Naive thymus-derived CD4-positive, alpha-beta T cell (primary cell): Measurements from ENCODE around the gene IL1RN. TPM values are rescaled to one million over a fixed set of nuclear protein-coding genes. Genes with fewer than 3 reads are reported as not detected.
A peak's percentile ranks its signal among the peaks of the same experiment; 100 is the strongest.

Experiments used
- ATAC-seq: fragments of 150-1000 bp; cut with Tn5 transposase; 2 replicates; pipeline ENCODE4 v1.10.0; 2021; ENCODE audit warnings: mild to moderate bottlenecking, moderate library complexity
- CTCF ChIA-PET: fragments of 350-600 bp; sonication (Branson Sonifier 250); formaldehyde crosslinking; loops from one replicate; lab custom pipeline; 2021; ENCODE audit warnings: antibody characterized with exemption; lab: Charles Lee
- POLR2A ChIA-PET: fragments of 350-600 bp; sonication (Branson Sonifier 250); formaldehyde crosslinking; loops from one replicate; lab custom pipeline; 2021; ENCODE audit warnings: antibody characterized with exemption, inconsistent platforms; lab: Charles Lee
- DNase-seq, 9 donors: peaks; one replicate each; pipeline versions ENCODE4 v3.0.0 to v3.0.0-alpha.2; 2020 to 2022; ENCODE audit warnings: mixed read lengths in 1 of 9
- H3K27ac ChIP-seq: one replicate; pipeline ENCODE4 v1.7.0; 2013; ENCODE audit warnings: mild to moderate bottlenecking, low read depth, low read length, moderate library complexity
- H3K27me3 ChIP-seq, 2 donors: one replicate each; pipeline ENCODE4 v1.7.0; 2013; ENCODE audit warnings: low read length in 2 of 2, mild to moderate bottlenecking in 2 of 2, moderate library complexity in 2 of 2; ENCODE audit not compliant: control insufficient read depth in 2 of 2, insufficient read depth in 2 of 2
- H3K36me3 ChIP-seq, 3 experiments: 1 replicate in 2 of 3; 2 replicates in 1 of 3; pipeline ENCODE4 v1.7.0; 2013; ENCODE audit warnings: low read length in 3 of 3, mild to moderate bottlenecking in 3 of 3, moderate library complexity in 1 of 3; ENCODE audit not compliant: insufficient read depth in 3 of 3, control insufficient read depth in 2 of 3
- H3K4me1 ChIP-seq, 2 donors: one replicate each; pipeline ENCODE4 v1.7.0; 2013; ENCODE audit warnings: low read length in 2 of 2, mild to moderate bottlenecking in 2 of 2, moderate library complexity in 1 of 2; ENCODE audit not compliant: control insufficient read depth in 2 of 2, insufficient read depth in 2 of 2
- H3K4me3 ChIP-seq: 2 replicates; pipeline ENCODE4 v1.7.0; 2013; ENCODE audit warnings: mild to moderate bottlenecking, low read length
- H3K9me3 ChIP-seq, 3 experiments: 1 replicate in 2 of 3; 2 replicates in 1 of 3; pipeline ENCODE4 v1.7.0; 2013; ENCODE audit warnings: low read length in 3 of 3; ENCODE audit not compliant: control insufficient read depth in 2 of 3
- H3K27ac Mint-ChIP-seq, 9 donors: one replicate each; pipeline ENCODE4 v1.8.0; 2020 to 2022; ENCODE audit warnings: mixed read lengths in 9 of 9, mild to moderate bottlenecking in 8 of 9, moderate library complexity in 5 of 9, inconsistent platforms in 2 of 9
- H3K27me3 Mint-ChIP-seq, 5 donors: one replicate each; pipeline ENCODE4 v1.8.0; 2021 to 2022; ENCODE audit warnings: mixed read lengths in 5 of 5, mild to moderate bottlenecking in 1 of 5
- H3K36me3 Mint-ChIP-seq, 5 donors: one replicate each; pipeline ENCODE4 v1.8.0; 2020 to 2022; ENCODE audit warnings: mixed read lengths in 5 of 5, mild to moderate bottlenecking in 3 of 5, inconsistent platforms in 1 of 5
- H3K4me1 Mint-ChIP-seq, 7 donors: one replicate each; pipeline ENCODE4 v1.8.0; 2020 to 2022; ENCODE audit warnings: mixed read lengths in 7 of 7, mild to moderate bottlenecking in 3 of 7, inconsistent platforms in 1 of 7
- H3K4me3 Mint-ChIP-seq, 10 donors: one replicate each; pipeline ENCODE4 v1.8.0; 2020 to 2022; ENCODE audit warnings: mild to moderate bottlenecking in 10 of 10, mixed read lengths in 10 of 10, moderate library complexity in 6 of 10, inconsistent platforms in 2 of 10
- H3K9me3 Mint-ChIP-seq, 11 donors: one replicate each; pipeline ENCODE4 v1.8.0; 2020 to 2022; ENCODE audit warnings: mixed read lengths in 11 of 11, mild to moderate bottlenecking in 4 of 11, inconsistent platforms in 1 of 11, moderate library complexity in 1 of 11
- intact Hi-C, 2 donors: fragments of 100-400 bp; cut with micrococcal nuclease; formaldehyde crosslinking; loops; one replicate each; pipeline ENCODE4 v1.15.1; 2023
- polyA plus RNA-seq, 2 donors: library from polyadenylated mRNA; unstranded; fragments of 300-500 nt; fragmentation: Illumina TruSeq; gene quantifications; one replicate each; pipeline ENCODE4 v1.2.3, GENCODE V29; 2021
- total RNA-seq, 6 experiments: library from RNA in 5 of 6; stranded (reverse) in 5 of 6; gene quantifications; 1 replicate in 5 of 6; 2 replicates in 1 of 6; pipeline ENCODE4 v1.2.3 and lab custom pipeline; 2021 to 2026

The IL1RN gene
- total and polyA plus RNA-seq, 7 experiments from 2014 or later = 1.7 to 14.3 (median 2.3) TPM; not detected in 2

- Mint-ChIP-seq H3K36me3 (peaks cover 0 to 2% (median 0%) of the 10 kb centered on the region in 5 donors), H3K4me1 (peaks cover 0 to 20% (median 6%) of the 10 kb centered on the region in 7 donors), H3K27me3 (peaks cover 0 to 13% (median 0%) of the 10 kb centered on the region in 5 donors), H3K27ac (peak overlapping the region in 3 of 9 donors; percentile 20 to 43 (median 26)), H3K9me3 (peaks cover 0 to 1% (median 0%) of the 10 kb centered on the region in 11 donors), H3K4me3 (peak overlapping the region; percentile 12 to 60 (median 36))
- Histone ChIP-seq H3K27me3 (no peaks in the 10 kb centered on the region), H3K4me1 (peaks cover 7 to 19% of the 10 kb centered on the region in 2 donors), H3K4me3 (peak overlapping the region; percentile 16), H3K9me3 (no peaks in the 10 kb centered on the region), H3K36me3 (no peaks in the 10 kb centered on the region), H3K27ac (no peak overlapping the region)
- ATAC-seq (peak; percentile 58), DNase-seq (no peak)
- POLR2A ChIA-PET = no interaction called here
- intact Hi-C loops = loop anchor here in 1 of 2 donors (5.0 kb wide), 1 partner anchor 34 kb away; no protein-coding TSS in a partner anchor
- CTCF ChIA-PET = no interaction called here
Measured at GRCh38 chr2:113116100-113116958, 11.1 kb upstream of the IL1RN start.

- no peak overlapping the region for H3K4me3 Mint-ChIP-seq
- Histone ChIP-seq H3K4me3 (no peak overlapping the region), H3K4me1 (peaks cover 7 to 19% of the 10 kb centered on the region in 2 donors), H3K9me3 (no peaks in the 10 kb centered on the region), H3K27me3 (no peaks in the 10 kb centered on the region), H3K27ac (no peak overlapping the region), H3K36me3 (no peaks in the 10 kb centered on the region)
- POLR2A ChIA-PET = interaction anchor here (0.6 kb wide), 1 partner anchor 63 kb away, joined by 3 read pairs; no protein-coding TSS in a partner anchor
- H3K36me3 Mint-ChIP-seq = peaks cover 0 to 2% (median 0%) of the 10 kb centered on the region in 5 donors
- intact Hi-C loops = loop anchor here in 1 of 2 donors (5.0 kb wide), 1 partner anchor 35 kb away; no protein-coding TSS in a partner anchor
- ATAC-seq (no peak), DNase-seq (peak in 1 of 9 donors; percentile 36)
- peaks cover 0 to 21% (median 6%) of the 10 kb centered on the region in 7 donors for H3K4me1 Mint-ChIP-seq
- H3K27ac Mint-ChIP-seq = peak overlapping the region in 2 of 9 donors; percentile 29 to 52
- H3K9me3 Mint-ChIP-seq = peaks cover 0 to 1% (median 0%) of the 10 kb centered on the region in 11 donors
- H3K27me3 Mint-ChIP-seq = peaks cover 0 to 14% (median 0%) of the 10 kb centered on the region in 5 donors
- CTCF ChIA-PET = interaction anchor here (0.6 to 0.9 kb wide), 3 partner anchors 33 to 86 kb away, joined by 3 to 6 read pairs (median 4); no protein-coding TSS in a partner anchor
Measured at GRCh38 chr2:113117541-113118262, 9.7 kb upstream of the IL1RN start.

GRCh38 chr2:113118263-113118657 is 9.1 kb upstream of the IL1RN start:
- ChIA-PET POLR2A (interaction anchor here (0.6 kb wide), 1 partner anchor 63 kb away, joined by 3 read pairs; no protein-coding TSS in a partner anchor), CTCF (interaction anchor here (0.6 kb wide), 2 partner anchors 34 to 50 kb away, joined by 4 to 6 read pairs; no protein-coding TSS in a partner anchor)
- intact Hi-C loops = loop anchor here in 1 of 2 donors (5.0 kb wide), 1 partner anchor 36 kb away; no protein-coding TSS in a partner anchor
- DNase-seq = no peak
- Histone ChIP-seq H3K4me1 (peaks cover 7 to 19% of the 10 kb centered on the region in 2 donors), H3K4me3 (no peak overlapping the region), H3K9me3 (no peaks in the 10 kb centered on the region), H3K27me3 (no peaks in the 10 kb centered on the region), H3K36me3 (no peaks in the 10 kb centered on the region), H3K27ac (no peak overlapping the region)
- ATAC-seq = no peak
- Mint-ChIP-seq H3K27me3 (peaks cover 0 to 14% (median 0%) of the 10 kb centered on the region in 5 donors), H3K9me3 (peaks cover 0 to 1% (median 0%) of the 10 kb centered on the region in 11 donors), H3K36me3 (peaks cover 0 to 2% (median 0%) of the 10 kb centered on the region in 5 donors), H3K27ac (no peak overlapping the region), H3K4me3 (no peak overlapping the region), H3K4me1 (peaks cover 0 to 21% (median 6%) of the 10 kb centered on the region in 7 donors)

- H3K27ac ChIP-seq = no peak overlapping the region
- H3K27ac Mint-ChIP-seq = no peak overlapping the region
- ATAC-seq (no peak), DNase-seq (no peak)
- H3K4me1 Mint-ChIP-seq = peaks cover 0 to 27% (median 8%) of the 10 kb centered on the region in 7 donors
- CTCF ChIA-PET = no interaction called here
- no peak overlapping the region for H3K4me3 ChIP-seq
- no peak overlapping the region for H3K4me3 Mint-ChIP-seq
- H3K36me3 ChIP-seq = no peaks in the 10 kb centered on the region
- peaks cover 0 to 3% (median 0%) of the 10 kb centered on the region in 11 donors for H3K9me3 Mint-ChIP-seq
- H3K27me3 Mint-ChIP-seq = peaks cover 0 to 14% (median 0%) of the 10 kb centered on the region in 5 donors
- peaks cover 0 to 2% (median 0%) of the 10 kb centered on the region in 5 donors for H3K36me3 Mint-ChIP-seq
- intact Hi-C loops = loop anchor here in 1 of 2 donors (5.0 kb wide), 1 partner anchor 37 kb away; no protein-coding TSS in a partner anchor
- no peaks in the 10 kb centered on the region for H3K27me3 ChIP-seq
- POLR2A ChIA-PET = interaction anchor here (0.7 kb wide), 1 partner anchor 18 kb away, joined by 3 read pairs; no protein-coding TSS in a partner anchor
- no peaks in the 10 kb centered on the region for H3K9me3 ChIP-seq
- peaks cover 7 to 19% of the 10 kb centered on the region in 2 donors for H3K4me1 ChIP-seq
Measured at GRCh38 chr2:113119111-113119510, 8.3 kb upstream of the IL1RN start.

- Histone ChIP-seq H3K36me3 (no peaks in the 10 kb centered on the region), H3K27me3 (no peaks in the 10 kb centered on the region), H3K27ac (no peak overlapping the region), H3K9me3 (no peaks in the 10 kb centered on the region), H3K4me1 (peaks cover 6 to 12% of the 10 kb centered on the region in 2 donors), H3K4me3 (no peak overlapping the region)
- peaks cover 0 to 2% (median 0%) of the 10 kb centered on the region in 5 donors for H3K36me3 Mint-ChIP-seq
- ChIA-PET POLR2A (no interaction called here), CTCF (interaction anchor here (0.8 kb wide), 1 partner anchor 10 kb away, joined by 3 read pairs; no protein-coding TSS in a partner anchor)
- H3K4me1 Mint-ChIP-seq = peaks cover 0 to 39% (median 8%) of the 10 kb centered on the region in 7 donors
- H3K27me3 Mint-ChIP-seq = peaks cover 0 to 14% (median 4%) of the 10 kb centered on the region in 5 donors
- ATAC-seq = no peak
- H3K27ac Mint-ChIP-seq = peak overlapping the region in 1 of 9 donors; percentile 28
- H3K9me3 Mint-ChIP-seq = peaks cover 0 to 4% (median 0%) of the 10 kb centered on the region in 11 donors
- no peak overlapping the region for H3K4me3 Mint-ChIP-seq
- DNase-seq = no peak
- intact Hi-C loops = no loop called here
Measured at GRCh38 chr2:113120861-113121260, 6.5 kb upstream of the IL1RN start.

GRCh38 chr2:113122364-113122763 is 5.0 kb upstream of the IL1RN start:
- no peak overlapping the region for H3K4me3 Mint-ChIP-seq
- H3K27ac ChIP-seq = no peak overlapping the region
- peaks cover 0 to 29% (median 7%) of the 10 kb centered on the region in 7 donors for H3K4me1 Mint-ChIP-seq
- no peaks in the 10 kb centered on the region for H3K27me3 ChIP-seq
- H3K36me3 Mint-ChIP-seq = peaks cover 0 to 2% (median 0%) of the 10 kb centered on the region in 5 donors
- ATAC-seq (no peak), DNase-seq (no peak)
- no peaks in the 10 kb centered on the region for H3K4me1 ChIP-seq
- H3K9me3 Mint-ChIP-seq = peaks cover 0 to 4% (median 0%) of the 10 kb centered on the region in 11 donors
- H3K4me3 ChIP-seq = no peak overlapping the region
- no peaks in the 10 kb centered on the region for H3K36me3 ChIP-seq
- peaks cover 0 to 14% (median 4%) of the 10 kb centered on the region in 5 donors for H3K27me3 Mint-ChIP-seq
- intact Hi-C loops = no loop called here
- ChIA-PET CTCF (no interaction called here), POLR2A (no interaction called here)
- no peak overlapping the region for H3K27ac Mint-ChIP-seq
- H3K9me3 ChIP-seq = no peaks in the 10 kb centered on the region
